ENCODE measurements around the gene MACROD2.
A peak's percentile ranks its signal among the peaks of the same experiment; 100 is the strongest.

Gene MACROD2

GRCh38 chr20:14337400-14338171 is 342.3 kb downstream of the MACROD2 start, which contains the start of gene FLRT3:
Gene FLRT3 (minus strand): TSS chr20:14337612. CDS start chr20:14327506, 10,106 bp downstream.
- peak; percentile 94 for DNase-seq (ENCODE audit: low read depth)

GRCh38 chr20:14341801-14342200 is 346.5 kb downstream of the MACROD2 start:
- DNase-seq (ENCODE audit: low read depth): no peak

- no peak for DNase-seq (ENCODE audit: low read depth)
Measured at GRCh38 chr20:14342918-14343317, 347.6 kb downstream of the MACROD2 start.

- DNase-seq (ENCODE audit: low read depth): no peak
Measured at GRCh38 chr20:14343491-14344065, 348.3 kb downstream of the MACROD2 start.

DNA sequence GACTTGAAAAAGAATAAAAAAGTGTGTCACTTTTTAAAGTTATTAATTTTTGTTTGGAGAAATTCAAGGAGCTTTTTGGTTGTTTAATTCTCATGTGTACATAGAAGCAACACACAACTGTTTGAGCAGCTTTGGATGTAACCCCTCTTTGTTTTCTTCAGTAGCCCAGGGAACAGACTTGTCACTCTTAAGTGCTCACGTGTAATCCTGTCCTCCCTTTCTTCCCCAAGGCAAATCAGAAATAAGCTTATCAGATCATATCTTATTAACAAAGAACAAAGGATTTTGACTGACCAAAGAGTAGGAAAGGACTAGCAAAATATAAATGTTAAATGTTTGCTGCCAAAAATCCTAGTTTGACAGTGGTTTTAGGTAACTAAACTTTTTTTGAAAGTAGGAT is 349.4 kb downstream of the MACROD2 start:
- no peak for DNase-seq (ENCODE audit: low read depth)

GRCh38 chr20:14355791-14356190 is 360.5 kb downstream of the MACROD2 start:
- DNase-seq (ENCODE audit: low read depth): no peak

DNA sequence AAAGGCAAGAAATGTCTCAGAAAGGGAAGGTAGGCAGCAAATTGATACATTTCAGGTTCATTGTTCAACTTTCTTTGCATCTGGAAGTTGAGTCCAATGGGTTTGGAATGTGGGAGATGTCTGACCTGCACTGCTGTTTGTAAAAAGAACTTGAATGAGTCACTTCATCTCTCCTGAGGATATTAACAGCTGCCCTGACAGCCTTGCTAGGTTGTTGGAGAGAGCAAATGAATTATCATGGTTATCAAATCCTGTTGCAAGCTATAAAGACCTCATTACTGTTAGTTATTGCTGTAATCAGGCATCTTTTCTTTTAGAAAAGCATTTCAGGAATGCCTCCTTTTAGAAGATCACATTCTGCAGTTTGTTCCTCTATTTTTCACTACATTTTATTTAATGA is 365.1 kb downstream of the MACROD2 start:
- no peak for DNase-seq (ENCODE audit: low read depth)

DNA sequence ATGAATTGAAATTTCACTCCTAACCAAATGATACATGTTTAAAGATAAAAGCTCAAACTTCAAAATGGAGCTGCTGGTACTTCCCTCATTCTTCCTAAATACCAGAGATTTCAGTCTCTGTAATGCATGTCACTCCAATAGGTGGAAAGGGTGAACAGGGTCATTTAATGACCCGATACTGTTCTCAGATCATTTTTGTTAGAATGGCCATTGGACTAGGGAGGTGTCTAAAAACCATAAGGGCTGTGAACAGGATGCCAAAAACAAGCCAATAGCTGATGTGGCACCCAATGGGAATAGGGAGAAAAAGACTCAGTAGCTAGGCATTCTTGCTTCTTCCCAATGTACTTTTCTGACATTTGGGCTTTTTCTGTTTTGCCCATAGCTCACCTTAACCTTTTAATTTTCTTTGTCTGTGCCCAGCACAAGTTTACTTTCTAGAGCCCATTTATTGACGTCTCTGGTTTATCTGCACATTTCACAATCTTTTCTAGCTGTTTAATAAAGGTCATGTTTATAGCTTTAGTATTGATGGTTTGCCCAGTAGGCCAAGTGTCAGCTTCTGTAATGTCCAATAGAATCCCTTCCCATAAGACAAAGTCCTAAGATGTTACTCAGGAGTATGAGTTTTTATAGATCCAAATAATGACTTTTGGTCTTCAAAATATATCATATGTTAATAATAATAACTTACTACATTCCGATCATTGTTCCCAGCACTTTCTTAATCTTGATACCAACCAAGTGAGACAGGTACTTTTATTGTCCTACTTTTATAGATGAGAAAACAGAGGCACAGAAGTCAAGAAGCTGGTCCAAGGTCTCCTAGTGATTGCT is 366.4 kb downstream of the MACROD2 start:
- no peak for DNase-seq (ENCODE audit: low read depth)

DNA sequence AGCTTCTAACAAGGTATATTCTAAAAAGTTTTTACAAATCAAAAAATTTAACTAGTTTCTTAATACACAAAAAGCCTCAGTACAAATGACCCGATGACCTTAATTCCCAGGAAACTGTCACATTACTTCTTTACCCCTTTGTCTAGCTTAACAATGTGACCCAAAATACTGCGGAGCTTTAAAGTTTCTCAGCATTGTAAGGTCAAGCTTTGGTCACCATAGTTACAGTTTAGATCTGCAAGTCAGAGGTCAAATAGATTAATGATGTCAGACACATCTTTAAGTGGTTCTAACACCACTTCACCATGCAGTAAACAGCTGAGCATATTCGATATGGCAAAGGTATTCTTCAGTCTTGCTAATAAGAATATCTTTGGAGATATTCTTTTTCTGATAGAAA is 378.9 kb downstream of the MACROD2 start:
- DNase-seq (ENCODE audit: low read depth): no peak

- DNase-seq (ENCODE audit: low read depth): no peak
Measured at GRCh38 chr20:14375416-14375985, 380.2 kb downstream of the MACROD2 start.

GRCh38 chr20:14378326-14378725 is 383.0 kb downstream of the MACROD2 start:
- no peak for DNase-seq (ENCODE audit: low read depth)

GRCh38 chr20:14383335-14383734 is 388.0 kb downstream of the MACROD2 start:
- no peak for DNase-seq (ENCODE audit: low read depth)

GRCh38 chr20:14384416-14385175 is 389.3 kb downstream of the MACROD2 start:
- DNase-seq (ENCODE audit: low read depth): no peak

GRCh38 chr20:14385176-14385740 is 389.9 kb downstream of the MACROD2 start:
- no peak for DNase-seq (ENCODE audit: low read depth)

GRCh38 chr20:14386726-14387125 is 391.4 kb downstream of the MACROD2 start:
- DNase-seq (ENCODE audit: low read depth): no peak

- DNase-seq (ENCODE audit: low read depth): no peak
Measured at GRCh38 chr20:14401479-14402138, 406.3 kb downstream of the MACROD2 start.

DNA sequence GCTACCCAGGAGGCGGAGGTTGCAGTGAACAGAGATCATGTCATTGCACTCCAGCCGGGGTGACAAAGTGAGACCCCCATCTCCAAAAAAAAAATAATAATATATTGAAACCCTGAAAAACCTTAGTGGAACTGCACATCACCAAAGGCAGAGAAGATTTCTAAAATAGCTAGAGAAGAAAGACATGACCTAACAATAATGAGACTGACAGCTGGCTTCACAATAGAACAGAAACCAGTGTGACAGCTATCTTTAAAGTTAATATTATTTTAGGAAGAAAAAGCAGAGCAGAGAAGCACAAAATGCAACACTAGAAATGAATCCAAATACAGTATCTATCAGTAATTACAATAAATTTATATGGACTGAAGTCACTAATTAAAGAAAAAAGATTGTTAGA is 409.2 kb downstream of the MACROD2 start:
- DNase-seq (ENCODE audit: low read depth): no peak

DNA sequence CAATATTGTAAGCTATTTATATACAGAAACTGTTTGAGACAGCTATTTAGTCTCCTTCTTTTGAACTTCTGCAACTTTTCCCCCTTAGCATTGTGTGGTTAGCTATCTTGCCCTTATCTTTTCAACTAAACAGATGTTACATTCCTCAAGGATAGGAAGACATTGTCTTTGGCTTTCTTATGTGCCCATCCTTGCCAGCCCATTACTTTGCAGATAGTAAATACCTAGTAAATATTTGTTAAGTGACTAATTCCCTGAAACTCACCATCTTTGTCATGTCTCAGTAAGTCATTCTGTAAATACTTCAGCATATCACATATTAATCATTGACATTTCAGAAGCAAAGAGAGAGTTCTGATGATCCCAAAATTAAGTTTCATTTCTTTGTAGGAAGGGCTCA is 411.2 kb downstream of the MACROD2 start:
- peak; percentile 11 for DNase-seq (ENCODE audit: low read depth)

GRCh38 chr20:14407336-14407735 is 412.0 kb downstream of the MACROD2 start:
- DNase-seq (ENCODE audit: low read depth): no peak

DNA sequence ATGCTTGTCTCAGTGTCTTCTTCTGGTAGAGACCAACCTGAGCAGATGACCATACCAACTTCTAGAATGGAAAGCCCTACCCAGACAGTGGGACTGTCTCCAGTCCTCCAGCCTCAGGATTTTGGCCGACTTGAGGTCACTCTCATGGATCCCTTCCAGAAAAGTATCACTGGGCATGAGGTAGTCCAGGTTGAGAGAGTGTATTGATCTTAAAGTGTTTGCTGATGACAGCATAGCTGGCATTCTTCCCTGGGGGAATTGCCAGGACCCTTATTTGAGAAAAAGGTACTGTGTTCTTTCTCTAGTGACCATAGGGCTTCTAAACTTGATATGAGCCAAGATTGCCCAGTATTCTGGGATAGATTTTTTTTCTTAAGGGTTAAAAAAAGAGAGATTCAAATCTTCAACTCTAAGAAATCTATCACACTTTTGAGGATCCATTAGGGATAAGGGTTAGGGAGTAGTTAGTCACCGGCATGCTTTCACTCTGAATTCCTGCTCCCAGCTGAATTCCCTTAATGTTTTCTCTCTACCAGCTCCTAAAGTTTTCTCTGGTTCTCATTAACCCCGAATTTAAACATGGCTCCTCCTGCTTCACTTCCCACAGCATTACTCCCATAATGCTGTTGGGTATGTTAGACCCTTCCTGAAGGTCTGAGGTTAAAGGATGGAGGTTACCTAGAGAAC is 415.7 kb downstream of the MACROD2 start:
- no peak for DNase-seq (ENCODE audit: low read depth)

All from non-pigmented ciliary epithelial cell (primary cell).